Thyroid gland (tissue), 4 donors: ENCODE results near the gene SLC23A2.

ENCODE experiments used
- POLR2A ChIP-seq, 2 donors: fragments of 450-650 bp; IDR thresholded peaks; one replicate each; pipeline ENCODE4 v1.6.1; 2017; ENCODE audit warnings: antibody characterized with exemption in 2 of 2, mild to moderate bottlenecking in 2 of 2, moderate library complexity in 1 of 2
- TF ChIP-seq, protein P1 (sequence below), 6 experiments: fragments of 200-600 bp in 3 of 6; fragments of 450-650 bp in 3 of 6; sonication (generic) in 3 of 6; IDR thresholded peaks; one replicate each; pipeline ENCODE4 v1.5.1; 2016 to 2019; ENCODE audit warnings: antibody characterized with exemption in 6 of 6, mild to moderate bottlenecking in 2 of 6, inconsistent platforms in 1 of 6, moderate library complexity in 1 of 6

- TF ChIP-seq, protein P1, sequence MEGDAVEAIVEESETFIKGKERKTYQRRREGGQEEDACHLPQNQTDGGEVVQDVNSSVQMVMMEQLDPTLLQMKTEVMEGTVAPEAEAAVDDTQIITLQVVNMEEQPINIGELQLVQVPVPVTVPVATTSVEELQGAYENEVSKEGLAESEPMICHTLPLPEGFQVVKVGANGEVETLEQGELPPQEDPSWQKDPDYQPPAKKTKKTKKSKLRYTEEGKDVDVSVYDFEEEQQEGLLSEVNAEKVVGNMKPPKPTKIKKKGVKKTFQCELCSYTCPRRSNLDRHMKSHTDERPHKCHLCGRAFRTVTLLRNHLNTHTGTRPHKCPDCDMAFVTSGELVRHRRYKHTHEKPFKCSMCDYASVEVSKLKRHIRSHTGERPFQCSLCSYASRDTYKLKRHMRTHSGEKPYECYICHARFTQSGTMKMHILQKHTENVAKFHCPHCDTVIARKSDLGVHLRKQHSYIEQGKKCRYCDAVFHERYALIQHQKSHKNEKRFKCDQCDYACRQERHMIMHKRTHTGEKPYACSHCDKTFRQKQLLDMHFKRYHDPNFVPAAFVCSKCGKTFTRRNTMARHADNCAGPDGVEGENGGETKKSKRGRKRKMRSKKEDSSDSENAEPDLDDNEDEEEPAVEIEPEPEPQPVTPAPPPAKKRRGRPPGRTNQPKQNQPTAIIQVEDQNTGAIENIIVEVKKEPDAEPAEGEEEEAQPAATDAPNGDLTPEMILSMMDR (IDR thresholded peaks at IDR 0.05): no peak
- TF ChIP-seq POLR2A (IDR thresholded peaks at IDR 0.05): no peak
Measured at GRCh38 chr20:5002077-5002413, 735 bp upstream of the SLC23A2 start.
